Mesenchymal stem cell (in vitro differentiated cells and primary cell): ENCODE measurements around the gene RPL15.
"Not testable (repeated sequence)": the region's sequence is repeated elsewhere in the genome, so short reads cannot be mapped to it uniquely, and the experiment has no call there.

ENCODE experiments used
- DNase-seq: peaks from one replicate; pipeline ENCODE4 v3.0.0-alpha.2; 2013
- H2AFZ ChIP-seq: one replicate; pipeline ENCODE4 v1.6.1; 2013; ENCODE audit warnings: low read depth, mild to moderate bottlenecking, control low read depth, inconsistent platforms, low read length, moderate library complexity
- H2AK5ac ChIP-seq: 2 replicates; pipeline ENCODE4 v1.6.1; 2013; ENCODE audit warnings: low read length, moderate library complexity, mild to moderate bottlenecking, inconsistent platforms; ENCODE audit not compliant: severe bottlenecking
- H2BK120ac ChIP-seq: one replicate; pipeline ENCODE4 v1.6.1; 2013; ENCODE audit warnings: low read depth, mild to moderate bottlenecking, inconsistent platforms, low read length, moderate library complexity
- H2BK12ac ChIP-seq, 2 experiments: one replicate each; pipeline ENCODE4 v1.6.1; 2013; ENCODE audit warnings: inconsistent platforms in 2 of 2, low read length in 2 of 2, mild to moderate bottlenecking in 2 of 2, moderate library complexity in 2 of 2, control low read depth in 1 of 2
- H2BK15ac ChIP-seq: one replicate; pipeline ENCODE4 v1.6.1; 2013; ENCODE audit warnings: mild to moderate bottlenecking, low read depth, inconsistent platforms; ENCODE audit not compliant: poor library complexity, severe bottlenecking
- H2BK5ac ChIP-seq: 2 replicates; pipeline ENCODE4 v1.6.1; 2013; ENCODE audit warnings: low read depth, mild to moderate bottlenecking, low read length, control low read depth, inconsistent platforms; ENCODE audit not compliant: poor library complexity, severe bottlenecking
- H3K14ac ChIP-seq, 2 experiments: one replicate each; pipeline ENCODE4 v1.6.1; 2013; ENCODE audit warnings: inconsistent platforms in 2 of 2, low read length in 2 of 2, control low read depth in 1 of 2, mild to moderate bottlenecking in 1 of 2, moderate library complexity in 1 of 2
- H3K18ac ChIP-seq, 2 experiments: one replicate each; pipeline ENCODE4 v1.6.1; 2013; ENCODE audit warnings: inconsistent platforms in 2 of 2, low read length in 2 of 2, control low read depth in 1 of 2, low read depth in 1 of 2, mild to moderate bottlenecking in 1 of 2
- H3K23ac ChIP-seq, 2 experiments: one replicate each; pipeline ENCODE4 v1.6.1; 2013; ENCODE audit warnings: inconsistent platforms in 2 of 2, low read length in 2 of 2, mild to moderate bottlenecking in 2 of 2, moderate library complexity in 2 of 2, control low read depth in 1 of 2
- H3K27ac ChIP-seq: 2 replicates; pipeline ENCODE4 v1.5.1; 2013; ENCODE audit warnings: mild to moderate bottlenecking, moderate library complexity, low read length, control low read depth, inconsistent platforms; ENCODE audit not compliant: poor library complexity, severe bottlenecking
- H3K27me3 ChIP-seq, 2 experiments: 2 replicates each; pipeline versions ENCODE4 v1.6.1 to v1.7.0; 2013; ENCODE audit warnings: low read length in 2 of 2, mild to moderate bottlenecking in 2 of 2, moderate library complexity in 2 of 2, control low read depth in 1 of 2, inconsistent platforms in 1 of 2; ENCODE audit not compliant: control insufficient read depth in 1 of 2, insufficient read depth in 1 of 2
- H3K36me3 ChIP-seq, 2 experiments: 2 replicates each; pipeline versions ENCODE4 v1.6.1 to v1.7.0; 2013; ENCODE audit warnings: low read length in 2 of 2, control low read depth in 1 of 2, inconsistent platforms in 1 of 2, low read depth in 1 of 2, mild to moderate bottlenecking in 1 of 2; ENCODE audit not compliant: insufficient read depth in 2 of 2, control insufficient read depth in 1 of 2
- H3K4ac ChIP-seq, 2 experiments: one replicate each; pipeline ENCODE4 v1.6.1; 2013; ENCODE audit warnings: inconsistent platforms in 2 of 2, low read length in 2 of 2, mild to moderate bottlenecking in 2 of 2, moderate library complexity in 2 of 2, control low read depth in 1 of 2, low read depth in 1 of 2
- H3K4me1 ChIP-seq: 2 replicates; pipeline ENCODE4 v1.6.1; 2013; ENCODE audit warnings: low read depth, low read length, control low read depth; ENCODE audit not compliant: control insufficient read depth, insufficient read depth
- H3K4me2 ChIP-seq: 2 replicates; pipeline ENCODE4 v1.6.1; 2013; ENCODE audit warnings: low read length, mild to moderate bottlenecking, inconsistent platforms; ENCODE audit not compliant: poor library complexity, severe bottlenecking
- H3K4me3 ChIP-seq, 2 experiments: 2 replicates each; pipeline versions ENCODE4 v1.5.1 to v1.7.0; 2013; ENCODE audit warnings: low read length in 2 of 2, mild to moderate bottlenecking in 2 of 2, control low read depth in 1 of 2, low read depth in 1 of 2; ENCODE audit not compliant: insufficient read depth in 1 of 2
- H3K79me1 ChIP-seq: replicated peaks from 2 replicates; pipeline ENCODE4 v1.6.1; 2013; ENCODE audit warnings: mild to moderate bottlenecking, control low read depth, low read length, inconsistent platforms; ENCODE audit not compliant: poor library complexity, severe bottlenecking
- H3K9ac ChIP-seq: 2 replicates; pipeline ENCODE4 v1.7.0; 2013; ENCODE audit warnings: mild to moderate bottlenecking, low read length, moderate library complexity
- H3K9me3 ChIP-seq: 2 replicates; pipeline ENCODE4 v1.7.0; 2013; ENCODE audit warnings: mild to moderate bottlenecking, low read length; ENCODE audit not compliant: control insufficient read depth
- H4K8ac ChIP-seq: one replicate; pipeline ENCODE4 v1.6.1; 2013; ENCODE audit warnings: inconsistent platforms, mild to moderate bottlenecking, low read length, moderate library complexity
- H4K91ac ChIP-seq: one replicate; pipeline ENCODE4 v1.6.1; 2013; ENCODE audit warnings: mild to moderate bottlenecking, low read length, inconsistent platforms
- WGBS: methylation state at CpG from one replicate; pipeline ENCODE4 v1.1.7; 2013; ENCODE audit warnings: mixed read lengths; 5-methylcytosine and 5-hydroxymethylcytosine counted together

The RPL15 gene

DNA sequence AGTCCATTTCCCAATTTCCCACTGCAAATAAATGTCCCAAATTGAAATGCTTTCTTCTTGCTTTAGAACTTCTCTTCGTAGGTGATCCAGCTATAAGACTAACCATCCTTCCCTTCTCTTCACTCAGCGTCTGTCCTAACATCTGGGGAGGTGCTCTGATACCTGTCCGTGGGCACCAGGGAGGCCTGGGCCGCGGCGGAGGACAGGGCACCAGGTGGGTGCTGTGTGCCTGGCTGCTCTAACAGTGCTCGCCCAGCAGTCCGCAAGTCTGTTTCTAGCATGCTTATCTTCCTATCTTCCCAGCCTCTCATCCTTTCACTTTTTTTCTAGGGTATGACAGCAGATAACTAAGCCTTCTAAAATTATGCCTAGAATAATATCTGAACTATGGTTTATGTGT lies 37.4 kb upstream of the RPL15 start:
- H2BK5ac ChIP-seq = no peak overlapping the region
- H3K4me1 ChIP-seq = peaks cover 3% of the 10 kb centered on the region
- no peak overlapping the region for H2AK5ac ChIP-seq
- peaks cover 11 to 14% of the 10 kb centered on the region in 2 experiments for H3K36me3 ChIP-seq
- peaks cover 32% of the 10 kb centered on the region for H3K79me1 ChIP-seq
- DNase-seq = no peak
- H3K27ac ChIP-seq = no peak overlapping the region
- no peak overlapping the region for H3K4ac ChIP-seq
- no peak overlapping the region for H4K8ac ChIP-seq
- no peak overlapping the region for H2AFZ ChIP-seq
- no peak overlapping the region for H3K14ac ChIP-seq
- no peaks in the 10 kb centered on the region for H3K27me3 ChIP-seq
- no peak overlapping the region for H3K4me3 ChIP-seq
- H3K9me3 ChIP-seq = no peaks in the 10 kb centered on the region
- H3K23ac ChIP-seq = no peak overlapping the region
- H4K91ac ChIP-seq = no peak overlapping the region
- H3K9ac ChIP-seq = no peak overlapping the region
- H2BK15ac ChIP-seq = no peak overlapping the region
- no peak overlapping the region for H2BK12ac ChIP-seq
- H3K18ac ChIP-seq = no peak overlapping the region
- 98% methylated on average over 6 of the region's 8 CpGs for WGBS
- H3K4me2 ChIP-seq = no peak overlapping the region
- no peak overlapping the region for H2BK120ac ChIP-seq

DNA sequence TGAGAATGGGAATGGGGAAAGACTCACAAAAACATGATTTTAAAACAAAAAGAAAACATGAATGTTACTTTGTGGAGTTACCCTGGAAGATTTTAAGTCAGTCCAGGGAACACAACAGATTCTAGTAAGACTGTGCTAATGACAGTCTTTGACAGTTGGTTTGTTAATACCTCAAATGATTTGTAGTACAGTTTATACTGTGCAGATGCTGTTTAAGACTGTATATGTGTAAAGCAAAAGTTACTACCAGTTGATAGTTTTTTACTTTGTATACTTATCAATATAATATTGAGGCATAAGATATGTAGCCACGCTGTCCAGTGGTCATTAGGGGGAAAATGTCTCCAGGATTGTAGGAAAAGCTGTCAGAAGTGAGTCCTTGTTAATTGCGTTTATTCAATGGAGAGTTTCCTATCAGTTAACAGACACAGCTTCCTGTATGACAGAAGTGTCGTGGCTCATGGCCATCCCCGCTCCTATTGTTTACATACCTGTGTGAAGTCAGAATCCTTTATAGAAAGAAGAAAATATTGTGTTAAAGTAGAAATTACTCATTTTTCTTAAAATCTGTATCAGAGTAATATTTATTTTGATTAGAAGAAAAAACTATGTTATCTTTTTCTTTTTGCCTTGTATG lies 36.1 kb upstream of the RPL15 start:
- Histone ChIP-seq H4K8ac (no peak overlapping the region), H3K79me1 (peaks cover 30% of the 10 kb centered on the region), H3K27ac (no peak overlapping the region), H2BK120ac (no peak overlapping the region), H2BK15ac (no peak overlapping the region), H4K91ac (no peak overlapping the region), H3K23ac (no peak overlapping the region), H2BK5ac (no peak overlapping the region), H3K14ac (no peak overlapping the region), H3K4me2 (no peak overlapping the region), H2AFZ (no peak overlapping the region), H3K4me3 (no peak overlapping the region), H2AK5ac (no peak overlapping the region), H3K9ac (no peak overlapping the region), H3K9me3 (no peaks in the 10 kb centered on the region), H3K18ac (no peak overlapping the region), H3K4ac (no peak overlapping the region), H3K4me1 (peaks cover 3% of the 10 kb centered on the region), H3K36me3 (peaks cover 11 to 14% of the 10 kb centered on the region in 2 experiments), H3K27me3 (no peaks in the 10 kb centered on the region), H2BK12ac (no peak overlapping the region)
- 59% methylated on average over 2 of the region's 4 CpGs for WGBS
- DNase-seq = peak; percentile 29

DNA sequence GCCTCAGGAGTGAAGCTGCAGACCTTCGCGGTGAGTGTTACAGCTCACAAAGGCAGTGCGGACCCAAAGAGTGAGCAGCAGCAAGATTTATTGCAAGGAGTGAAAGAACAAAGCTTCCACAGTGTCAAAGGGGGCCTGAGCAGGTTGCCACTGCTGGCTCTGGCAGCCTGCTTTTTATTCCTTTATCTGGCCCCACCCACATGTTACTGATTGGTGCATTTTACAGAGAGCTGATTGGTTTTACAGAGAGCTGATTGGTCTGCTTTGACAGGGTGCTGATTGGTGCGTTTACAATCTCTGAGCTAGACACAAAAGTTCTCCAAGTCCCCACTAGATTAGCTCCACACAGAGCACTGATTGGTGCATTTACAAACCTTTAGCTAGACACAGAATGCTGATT lies 34.9 kb upstream of the RPL15 start:
- not testable (repeated sequence) for H3K4me1 ChIP-seq, H3K4me2 ChIP-seq, H2BK5ac ChIP-seq, H4K91ac ChIP-seq, H3K27me3 ChIP-seq, H2BK120ac ChIP-seq, H2AK5ac ChIP-seq, H3K4me3 ChIP-seq, H3K4ac ChIP-seq, H3K18ac ChIP-seq, H3K9ac ChIP-seq, H3K27ac ChIP-seq, H3K23ac ChIP-seq, H2BK15ac ChIP-seq, DNase-seq, H2AFZ ChIP-seq, H4K8ac ChIP-seq, H3K9me3 ChIP-seq, H3K14ac ChIP-seq, H2BK12ac ChIP-seq
- 66% methylated on average over 4 of the region's 4 CpGs for WGBS
- Histone ChIP-seq H3K36me3 (peaks cover 14 to 17% of the 10 kb centered on the region in 2 experiments), H3K79me1 (peaks cover 34% of the 10 kb centered on the region)

DNA sequence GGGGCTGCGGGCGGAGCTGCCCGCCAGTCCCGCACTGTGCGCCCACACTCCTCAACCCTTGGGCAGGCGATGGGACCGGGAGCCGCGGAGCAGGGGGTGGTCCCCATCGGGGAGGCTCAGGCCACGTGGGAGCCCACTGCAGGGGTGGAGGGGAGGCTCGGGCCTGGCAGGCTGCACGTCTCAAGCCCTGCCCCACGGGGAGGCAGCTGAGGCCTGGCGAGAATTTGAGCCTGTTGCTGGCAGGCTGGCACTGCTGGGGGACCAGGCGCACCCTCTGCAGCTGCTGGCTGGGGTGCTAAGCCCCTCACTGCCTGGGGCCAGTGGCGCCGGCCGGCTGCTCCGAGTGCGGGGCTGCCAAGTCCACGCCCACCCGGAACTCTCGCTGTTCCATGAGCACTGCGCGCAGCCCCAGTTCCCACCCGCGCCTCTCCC lies 34.4 kb upstream of the RPL15 start:
- H3K4me3 ChIP-seq = no peak overlapping the region
- no peak overlapping the region for H2BK15ac ChIP-seq
- H2AK5ac ChIP-seq = no peak overlapping the region
- no peak overlapping the region for H3K4ac ChIP-seq
- 97% methylated on average over 28 of the region's 28 CpGs for WGBS
- peaks cover 14 to 22% of the 10 kb centered on the region in 2 experiments for H3K36me3 ChIP-seq
- H4K8ac ChIP-seq = peak overlapping the region; percentile 69
- H3K27ac ChIP-seq = no peak overlapping the region
- no peak overlapping the region for H3K9ac ChIP-seq
- no peak overlapping the region for H2AFZ ChIP-seq
- H3K4me1 ChIP-seq = peaks cover 1% of the 10 kb centered on the region
- no peak for DNase-seq
- H3K18ac ChIP-seq = peak overlapping the region in 1 of 2 experiments; percentile 7
- H3K23ac ChIP-seq = no peak overlapping the region
- H3K14ac ChIP-seq = no peak overlapping the region
- H3K4me2 ChIP-seq = no peak overlapping the region
- no peaks in the 10 kb centered on the region for H3K27me3 ChIP-seq
- no peak overlapping the region for H4K91ac ChIP-seq
- H2BK12ac ChIP-seq = peak overlapping the region in 1 of 2 experiments; percentile 39
- H2BK120ac ChIP-seq = no peak overlapping the region
- H3K9me3 ChIP-seq = no peaks in the 10 kb centered on the region
- H3K79me1 ChIP-seq = peaks cover 38% of the 10 kb centered on the region
- no peak overlapping the region for H2BK5ac ChIP-seq
